ENCODE results near the gene ATAD5.

ATAD5 gene, protein sequence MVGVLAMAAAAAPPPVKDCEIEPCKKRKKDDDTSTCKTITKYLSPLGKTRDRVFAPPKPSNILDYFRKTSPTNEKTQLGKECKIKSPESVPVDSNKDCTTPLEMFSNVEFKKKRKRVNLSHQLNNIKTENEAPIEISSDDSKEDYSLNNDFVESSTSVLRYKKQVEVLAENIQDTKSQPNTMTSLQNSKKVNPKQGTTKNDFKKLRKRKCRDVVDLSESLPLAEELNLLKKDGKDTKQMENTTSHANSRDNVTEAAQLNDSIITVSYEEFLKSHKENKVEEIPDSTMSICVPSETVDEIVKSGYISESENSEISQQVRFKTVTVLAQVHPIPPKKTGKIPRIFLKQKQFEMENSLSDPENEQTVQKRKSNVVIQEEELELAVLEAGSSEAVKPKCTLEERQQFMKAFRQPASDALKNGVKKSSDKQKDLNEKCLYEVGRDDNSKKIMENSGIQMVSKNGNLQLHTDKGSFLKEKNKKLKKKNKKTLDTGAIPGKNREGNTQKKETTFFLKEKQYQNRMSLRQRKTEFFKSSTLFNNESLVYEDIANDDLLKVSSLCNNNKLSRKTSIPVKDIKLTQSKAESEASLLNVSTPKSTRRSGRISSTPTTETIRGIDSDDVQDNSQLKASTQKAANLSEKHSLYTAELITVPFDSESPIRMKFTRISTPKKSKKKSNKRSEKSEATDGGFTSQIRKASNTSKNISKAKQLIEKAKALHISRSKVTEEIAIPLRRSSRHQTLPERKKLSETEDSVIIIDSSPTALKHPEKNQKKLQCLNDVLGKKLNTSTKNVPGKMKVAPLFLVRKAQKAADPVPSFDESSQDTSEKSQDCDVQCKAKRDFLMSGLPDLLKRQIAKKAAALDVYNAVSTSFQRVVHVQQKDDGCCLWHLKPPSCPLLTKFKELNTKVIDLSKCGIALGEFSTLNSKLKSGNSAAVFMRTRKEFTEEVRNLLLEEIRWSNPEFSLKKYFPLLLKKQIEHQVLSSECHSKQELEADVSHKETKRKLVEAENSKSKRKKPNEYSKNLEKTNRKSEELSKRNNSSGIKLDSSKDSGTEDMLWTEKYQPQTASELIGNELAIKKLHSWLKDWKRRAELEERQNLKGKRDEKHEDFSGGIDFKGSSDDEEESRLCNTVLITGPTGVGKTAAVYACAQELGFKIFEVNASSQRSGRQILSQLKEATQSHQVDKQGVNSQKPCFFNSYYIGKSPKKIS (N-terminal part only)

DNA sequence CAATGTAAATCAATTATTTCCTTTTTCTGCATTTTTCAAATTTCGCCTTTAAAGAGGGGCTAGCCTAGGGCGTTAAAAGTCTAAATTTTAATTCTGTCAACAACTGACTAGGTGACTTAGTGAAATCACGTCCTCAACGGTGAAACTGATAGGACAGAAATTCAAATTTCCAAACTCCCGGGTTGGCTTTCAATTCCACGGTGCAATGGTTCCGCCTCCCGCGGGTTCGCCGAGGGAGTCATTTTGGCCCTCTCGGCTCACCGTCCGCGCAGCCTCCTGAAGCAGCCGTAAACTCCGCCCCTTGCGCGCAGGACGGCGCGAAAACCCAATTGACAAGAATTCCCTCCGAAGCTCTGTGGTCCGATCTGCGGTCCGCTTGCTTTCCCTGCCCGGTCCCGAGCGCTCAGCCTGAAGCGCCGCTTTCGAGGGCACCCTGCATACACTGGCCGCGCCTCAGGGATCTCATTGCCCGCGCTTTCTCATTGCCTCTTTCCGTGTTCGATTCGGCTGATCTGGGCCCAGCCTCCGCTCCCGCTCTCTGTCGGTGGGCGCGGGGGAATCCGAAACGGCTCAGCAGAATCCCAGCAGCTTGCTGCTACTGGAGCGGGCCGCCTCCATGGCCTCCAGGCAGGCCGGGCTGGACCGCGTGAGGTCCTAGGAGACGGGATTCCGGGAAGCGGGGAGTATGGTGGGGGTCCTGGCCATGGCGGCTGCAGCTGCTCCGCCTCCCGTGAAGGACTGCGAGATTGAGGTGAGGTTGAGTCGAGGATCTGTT, at the start of gene ATAD5:
TSS of gene ATAD5 (plus strand) at position 304 of the 775 bp plus-strand sequence. CDS start at position 686, 382 bp downstream.
- peak; percentile 88 for DNase-seq (ENCODE audit: low spot score)
- TF ChIP-seq, protein P1, sequence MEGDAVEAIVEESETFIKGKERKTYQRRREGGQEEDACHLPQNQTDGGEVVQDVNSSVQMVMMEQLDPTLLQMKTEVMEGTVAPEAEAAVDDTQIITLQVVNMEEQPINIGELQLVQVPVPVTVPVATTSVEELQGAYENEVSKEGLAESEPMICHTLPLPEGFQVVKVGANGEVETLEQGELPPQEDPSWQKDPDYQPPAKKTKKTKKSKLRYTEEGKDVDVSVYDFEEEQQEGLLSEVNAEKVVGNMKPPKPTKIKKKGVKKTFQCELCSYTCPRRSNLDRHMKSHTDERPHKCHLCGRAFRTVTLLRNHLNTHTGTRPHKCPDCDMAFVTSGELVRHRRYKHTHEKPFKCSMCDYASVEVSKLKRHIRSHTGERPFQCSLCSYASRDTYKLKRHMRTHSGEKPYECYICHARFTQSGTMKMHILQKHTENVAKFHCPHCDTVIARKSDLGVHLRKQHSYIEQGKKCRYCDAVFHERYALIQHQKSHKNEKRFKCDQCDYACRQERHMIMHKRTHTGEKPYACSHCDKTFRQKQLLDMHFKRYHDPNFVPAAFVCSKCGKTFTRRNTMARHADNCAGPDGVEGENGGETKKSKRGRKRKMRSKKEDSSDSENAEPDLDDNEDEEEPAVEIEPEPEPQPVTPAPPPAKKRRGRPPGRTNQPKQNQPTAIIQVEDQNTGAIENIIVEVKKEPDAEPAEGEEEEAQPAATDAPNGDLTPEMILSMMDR (IDR thresholded peaks at IDR 0.05; ENCODE audit: extremely low read depth, insufficient read depth, missing control alignments) = no peak
- in situ Hi-C loops (cut with MboI; ENCODE audit: low pct_unique_long_range_greater_than_20kb, low sequenced_read_pairs, unreplicated experiment) = loop anchor here (25.0 kb wide), 1 partner anchor 345 kb away; the partner anchor contains the start of gene GOSR1

DNA sequence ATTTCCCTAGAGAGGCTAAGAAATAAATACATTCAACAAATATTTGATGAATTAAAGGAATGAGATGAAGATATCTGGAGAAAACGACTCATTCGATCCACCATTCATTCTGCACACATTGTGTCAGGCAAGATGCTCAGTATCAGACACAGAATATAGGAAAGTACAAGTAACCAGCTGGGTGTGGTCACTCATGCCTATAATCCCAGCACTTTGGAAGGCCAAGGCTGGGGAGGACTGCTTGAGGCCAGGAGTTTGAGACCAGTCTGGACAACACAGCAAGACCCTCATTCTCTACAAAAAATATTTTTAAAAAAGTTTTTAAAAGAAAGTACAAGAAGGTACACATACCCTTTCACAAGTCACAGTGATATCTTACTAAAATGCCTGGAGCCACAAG, 49.6 kb upstream of the ATAD5 start:
- DNase-seq (ENCODE audit: low spot score) = no peak
- in situ Hi-C loops (cut with MboI; ENCODE audit: low pct_unique_long_range_greater_than_20kb, low sequenced_read_pairs, unreplicated experiment) = no loop called here
- TF ChIP-seq, protein P1 (IDR thresholded peaks at IDR 0.05; ENCODE audit: extremely low read depth, insufficient read depth, missing control alignments) = no peak

DNA sequence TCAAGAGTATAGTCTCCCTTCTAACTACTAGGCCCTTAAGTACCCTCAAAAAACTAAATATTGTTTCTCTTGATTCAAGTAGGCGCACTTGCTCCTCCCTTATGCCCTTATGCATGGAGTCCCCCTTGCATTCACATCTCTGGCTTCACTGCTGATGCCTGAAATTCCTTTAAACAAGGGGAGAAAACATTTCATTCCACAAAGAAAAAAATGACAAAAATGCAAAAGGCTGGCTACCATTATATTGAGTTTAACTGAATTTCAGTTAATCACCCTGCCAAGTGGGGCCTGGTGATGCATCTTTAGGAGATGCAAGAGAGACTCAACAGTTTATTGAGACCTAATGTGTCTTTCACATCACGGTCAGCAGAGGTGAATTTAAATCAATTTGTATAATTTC, 42.8 kb upstream of the ATAD5 start:
- in situ Hi-C loops (cut with MboI; ENCODE audit: low pct_unique_long_range_greater_than_20kb, low sequenced_read_pairs, unreplicated experiment) = no loop called here
- TF ChIP-seq, protein P1 (IDR thresholded peaks at IDR 0.05; ENCODE audit: extremely low read depth, insufficient read depth, missing control alignments) = no peak
- DNase-seq (ENCODE audit: low spot score) = no peak

DNA sequence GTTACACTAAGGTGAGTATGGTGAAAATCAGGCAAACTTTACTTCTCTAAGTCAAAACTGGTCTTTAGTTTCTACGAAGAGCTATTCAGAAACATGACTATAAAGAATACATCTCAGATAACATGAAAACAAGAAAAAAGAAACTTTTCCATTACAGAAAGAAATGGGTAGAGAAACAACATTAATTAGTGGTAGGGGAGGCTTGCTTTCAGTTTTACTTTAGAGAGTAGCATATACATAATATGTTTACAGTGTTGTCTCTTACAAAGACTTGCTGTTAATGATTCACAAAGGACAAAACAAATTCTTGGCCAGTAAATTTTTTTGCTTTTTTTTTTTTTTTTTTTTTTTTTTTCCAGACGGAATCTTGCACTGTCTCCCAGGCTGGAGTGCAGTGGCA, 41.5 kb upstream of the ATAD5 start:
- TF ChIP-seq, protein P1 (IDR thresholded peaks at IDR 0.05; ENCODE audit: extremely low read depth, insufficient read depth, missing control alignments) = no peak
- in situ Hi-C loops (cut with MboI; ENCODE audit: low pct_unique_long_range_greater_than_20kb, low sequenced_read_pairs, unreplicated experiment) = no loop called here
- DNase-seq (ENCODE audit: low spot score) = peak; percentile 27

DNA sequence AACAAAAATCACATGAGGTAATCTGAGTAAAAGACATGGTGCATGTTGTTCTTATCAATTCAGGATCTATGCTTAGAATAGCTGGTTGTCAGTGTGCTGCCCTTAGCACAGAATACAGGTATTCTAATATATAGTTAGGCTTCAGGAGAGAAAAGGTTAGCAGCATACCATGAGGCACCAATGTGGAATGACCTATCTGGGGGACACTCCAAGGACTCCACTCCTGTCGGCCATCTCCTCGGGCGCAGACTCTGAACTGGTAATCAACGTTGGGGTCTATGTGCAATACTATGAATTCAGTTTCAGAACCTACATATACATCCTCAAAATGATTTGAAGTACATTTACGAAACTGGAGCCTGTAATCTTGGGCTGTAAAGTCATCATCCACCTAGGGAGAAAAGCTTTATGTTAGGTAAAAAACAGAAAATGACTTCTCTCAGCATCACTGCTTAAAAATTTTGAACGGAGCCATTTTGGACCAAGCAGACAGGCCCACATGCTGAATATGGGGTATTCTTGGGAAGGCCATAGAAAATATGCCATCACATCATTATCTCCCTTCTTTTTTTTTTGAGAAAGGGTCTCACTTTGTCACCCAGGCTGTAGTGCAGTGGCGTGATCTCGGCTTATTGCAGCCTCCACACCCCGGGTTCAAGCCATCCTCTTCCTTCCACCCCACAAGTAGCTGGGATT, 38.3 kb upstream of the ATAD5 start:
- no peak for DNase-seq (ENCODE audit: low spot score)
- TF ChIP-seq, protein P1 (IDR thresholded peaks at IDR 0.05; ENCODE audit: extremely low read depth, insufficient read depth, missing control alignments) = no peak
- in situ Hi-C loops (cut with MboI; ENCODE audit: low pct_unique_long_range_greater_than_20kb, low sequenced_read_pairs, unreplicated experiment) = no loop called here
